HG02938 (cell line): ENCODE data around the gene TGFB3.
"Not testable (repeated sequence)": the region's sequence is repeated elsewhere in the genome, so short reads cannot be mapped to it uniquely, and the experiment has no call there.

ENCODE experiments used
- ATAC-seq: cut with Tn5 transposase; IDR thresholded peaks from one replicate; pipeline ENCODE4 v1.9.1; 2021; ENCODE audit warnings: mild to moderate bottlenecking, moderate library complexity; ENCODE audit not compliant: unreplicated experiment

TGFB3 gene

DNA sequence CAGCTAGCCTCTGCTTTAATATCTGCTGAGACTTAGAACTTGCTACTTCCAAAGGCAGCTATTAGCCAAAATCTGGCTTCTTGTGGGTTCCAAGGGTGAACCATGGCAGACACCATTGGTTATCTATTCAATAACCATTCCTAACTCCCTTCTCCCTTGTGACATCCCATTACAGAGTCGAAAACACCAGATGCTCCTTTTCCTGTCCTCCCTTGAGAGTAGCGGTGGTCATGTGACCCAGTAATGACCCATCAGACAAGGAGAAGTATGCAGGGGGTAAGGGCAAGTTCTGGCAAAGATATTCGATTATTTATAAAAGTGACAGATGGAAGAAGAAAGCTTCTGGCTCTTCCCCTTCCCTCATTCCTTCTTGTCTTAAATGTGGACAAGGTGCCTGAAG is 20.1 kb downstream of the TGFB3 start:
- ATAC-seq: no peak

GRCh38 chr14:75960231-75960630 is 21.6 kb downstream of the TGFB3 start:
- peak; percentile 81 for ATAC-seq

DNA sequence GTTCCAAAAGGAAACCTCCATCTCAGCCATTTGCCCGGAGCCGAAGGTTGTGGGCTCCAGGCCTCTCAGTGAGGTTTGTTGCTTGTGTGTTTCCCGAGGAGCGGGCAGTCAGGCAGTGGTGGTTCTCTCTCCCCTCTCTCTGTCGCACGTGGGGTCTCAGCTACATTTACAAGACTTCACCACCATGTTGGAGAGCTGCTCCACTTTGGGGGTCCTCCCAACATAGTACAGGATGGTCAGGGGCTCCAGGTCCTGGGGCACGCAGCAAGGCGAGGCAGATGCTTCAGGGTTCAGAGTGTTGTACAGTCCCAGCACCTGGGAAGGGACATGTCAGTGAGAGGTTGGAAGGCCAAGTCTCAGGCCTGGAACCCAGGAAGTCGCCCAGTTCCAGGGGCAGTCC is 22.8 kb downstream of the TGFB3 start:
- ATAC-seq: no peak

- no peak for ATAC-seq
These were observed 29.3 kb downstream of the TGFB3 start for GRCh38 chr14:75952489-75952888.

GRCh38 chr14:75946785-75947184 is 35.0 kb downstream of the TGFB3 start:
- no peak for ATAC-seq

- no peak for ATAC-seq
These were observed 37.1 kb downstream of the TGFB3 start for GRCh38 chr14:75944607-75945241.

- no peak for ATAC-seq
These were observed 40.8 kb downstream of the TGFB3 start for GRCh38 chr14:75941030-75941429.

- ATAC-seq: no peak
These were observed 42.6 kb downstream of the TGFB3 start for GRCh38 chr14:75939200-75939599.

GRCh38 chr14:75934998-75935628 is 46.7 kb downstream of the TGFB3 start:
- no peak for ATAC-seq

GRCh38 chr14:75933712-75934296 is 48.0 kb downstream of the TGFB3 start:
- ATAC-seq: no peak

- ATAC-seq: no peak
These were observed 53.1 kb downstream of the TGFB3 start for GRCh38 chr14:75928690-75929181.

DNA sequence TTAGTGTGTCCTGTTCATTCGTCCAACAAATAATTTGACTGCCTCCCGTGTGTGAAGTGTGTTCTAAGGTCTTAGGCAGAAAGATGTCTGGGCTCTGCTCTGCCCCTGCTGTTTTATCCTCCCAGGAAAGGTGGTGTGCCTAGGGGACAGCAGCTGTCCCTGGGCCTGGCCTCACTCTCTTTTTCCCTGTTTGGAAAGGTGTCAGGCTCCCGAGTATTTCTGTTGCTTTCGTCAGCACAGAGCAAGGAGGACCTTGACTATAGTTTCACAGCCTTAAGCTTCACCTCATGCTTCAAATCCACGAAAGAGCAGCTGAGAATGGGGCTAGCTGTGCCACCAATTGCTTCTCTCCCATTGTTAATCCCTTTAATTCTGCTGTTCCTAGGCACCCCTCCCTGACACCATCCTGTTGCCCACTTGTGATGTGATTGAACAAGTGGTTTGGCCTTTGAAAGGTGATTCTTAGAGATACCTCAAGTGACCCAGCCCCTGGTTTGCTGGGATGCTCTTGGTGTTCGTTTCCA is 54.2 kb downstream of the TGFB3 start:
- no peak for ATAC-seq

GRCh38 chr14:75926431-75927115 is 55.2 kb downstream of the TGFB3 start:
- ATAC-seq: no peak

DNA sequence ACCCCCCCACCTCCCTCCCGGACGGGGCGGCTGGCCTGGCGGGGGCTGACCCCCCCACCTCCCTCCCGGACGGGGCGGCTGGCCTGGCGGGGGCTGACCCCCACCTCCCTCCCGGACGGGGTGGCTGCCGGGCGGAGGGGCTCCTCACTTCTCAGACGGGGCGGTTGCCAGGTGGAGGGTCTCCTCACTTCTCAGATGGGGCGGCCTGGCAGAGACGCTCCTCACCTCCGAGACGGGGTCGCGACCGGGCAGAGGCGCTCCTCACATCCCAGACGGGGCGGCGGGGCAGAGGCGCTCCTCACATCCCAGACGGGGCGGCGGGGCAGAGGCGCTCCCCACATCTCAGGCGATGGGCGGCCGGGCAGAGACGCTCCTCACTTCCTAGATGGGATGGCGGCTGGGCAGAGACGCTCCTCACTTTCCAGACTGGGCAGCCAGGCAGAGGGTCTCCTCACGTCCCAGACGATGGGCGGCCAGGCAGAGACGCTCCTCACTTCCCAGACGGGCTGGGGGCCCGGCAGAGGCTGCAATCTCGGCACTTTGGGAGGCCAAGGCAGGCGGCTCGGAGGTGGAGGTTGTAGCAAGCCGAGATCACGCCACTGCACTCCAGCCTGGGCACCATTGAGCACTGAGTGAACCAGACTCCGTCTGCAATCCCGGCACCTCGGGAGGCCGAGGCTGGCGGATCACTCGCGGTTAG is 56.5 kb downstream of the TGFB3 start:
- not testable (repeated sequence) for ATAC-seq

DNA sequence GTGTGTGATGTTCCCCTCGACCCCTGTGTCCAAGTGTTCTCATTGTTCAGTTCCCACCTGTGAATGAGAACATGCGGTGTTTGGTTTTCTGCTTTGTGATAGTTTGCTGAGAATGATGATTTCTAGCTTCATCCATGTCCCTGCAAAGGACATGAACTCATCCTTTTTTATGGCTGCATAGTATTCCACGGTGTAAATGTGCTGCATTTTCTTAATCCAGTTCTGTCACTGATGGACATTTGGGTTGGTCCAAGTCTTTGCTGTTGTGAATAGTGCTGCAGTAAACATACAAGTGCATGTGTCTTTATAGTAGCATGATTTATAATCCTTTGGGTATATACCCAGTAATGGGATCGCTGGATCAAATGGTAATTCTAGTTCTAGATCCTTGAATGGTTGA is 61.4 kb downstream of the TGFB3 start:
- not testable (repeated sequence) for ATAC-seq

GRCh38 chr14:75917946-75918335 is 63.9 kb downstream of the TGFB3 start:
- ATAC-seq: no peak

- no peak for ATAC-seq
These were observed 64.4 kb downstream of the TGFB3 start for GRCh38 chr14:75917322-75917945.

GRCh38 chr14:75915045-75915444 is 66.8 kb downstream of the TGFB3 start:
- no peak for ATAC-seq

GRCh38 chr14:75913183-75913582 is 68.6 kb downstream of the TGFB3 start:
- no peak for ATAC-seq

- ATAC-seq: no peak
These were observed 69.9 kb downstream of the TGFB3 start for GRCh38 chr14:75911883-75912282.
